ENCODE results near the gene C17orf107. TPM values are rescaled to one million over a fixed set of nuclear protein-coding genes. Genes with fewer than 3 reads are reported as not detected.

The C17orf107 gene
- total and polyA plus RNA-seq, 7 donors: 0.01 to 0.30 (median 0.10) TPM; not detected in 2

DNA sequence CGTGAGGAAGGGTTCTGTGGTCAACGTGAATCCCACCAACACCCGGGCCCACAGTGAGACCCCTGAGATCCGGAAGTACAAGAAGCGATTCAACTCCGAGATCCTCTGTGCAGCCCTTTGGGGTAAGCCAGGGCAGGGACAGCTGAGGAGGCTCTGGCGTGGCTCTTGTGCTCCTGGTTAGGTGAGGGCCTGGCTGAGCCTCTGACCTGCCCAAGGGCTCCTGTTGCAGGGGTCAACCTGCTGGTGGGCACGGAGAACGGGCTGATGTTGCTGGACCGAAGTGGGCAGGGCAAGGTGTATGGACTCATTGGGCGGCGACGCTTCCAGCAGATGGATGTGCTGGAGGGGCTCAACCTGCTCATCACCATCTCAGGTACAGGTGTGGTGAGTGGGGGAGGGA is 4.2 kb upstream of the C17orf107 start:
- peak in 1 of 2 donors; percentile 36 for DNase-seq

DNA sequence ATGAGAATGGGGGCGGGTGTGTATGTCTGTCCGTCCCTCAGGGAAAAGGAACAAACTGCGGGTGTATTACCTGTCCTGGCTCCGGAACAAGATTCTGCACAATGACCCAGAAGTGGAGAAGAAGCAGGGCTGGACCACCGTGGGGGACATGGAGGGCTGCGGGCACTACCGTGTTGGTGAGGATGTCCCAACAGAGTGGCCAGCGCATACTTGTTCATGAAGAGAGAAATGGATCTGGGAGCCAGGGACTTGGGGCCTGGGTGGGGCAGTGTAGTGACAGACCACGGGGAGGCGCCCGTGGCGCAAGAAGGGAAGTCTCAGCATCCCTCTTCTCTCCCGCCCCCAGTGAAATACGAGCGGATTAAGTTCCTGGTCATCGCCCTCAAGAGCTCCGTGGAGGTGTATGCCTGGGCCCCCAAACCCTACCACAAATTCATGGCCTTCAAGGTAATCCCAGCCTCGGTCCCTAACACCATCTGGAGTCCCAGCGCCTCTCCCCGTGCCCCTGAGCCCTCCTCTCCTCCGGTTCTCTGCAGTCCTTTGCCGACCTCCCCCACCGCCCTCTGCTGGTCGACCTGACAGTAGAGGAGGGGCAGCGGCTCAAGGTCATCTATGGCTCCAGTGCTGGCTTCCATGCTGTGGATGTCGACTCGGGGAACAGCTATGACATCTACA is 3.5 kb upstream of the C17orf107 start:
- 72 to 75% (median 75%) methylated on average over 26 to 27 of the region's 27 CpGs for WGBS, 3 donors
- no peaks in the 10 kb centered on the region for H3K4me1 ChIP-seq
- H3K27me3 ChIP-seq (ENCODE audit: insufficient read depth in 3 of 3, low read length in 2 of 3): peaks cover 0 to 16% (median 0%) of the 10 kb centered on the region in 3 donors
- peaks cover 0 to 66% of the 10 kb centered on the region in 2 donors for H3K36me3 ChIP-seq (ENCODE audit: insufficient read depth in 1 of 2, low read depth in 1 of 2)
- TF ChIP-seq, protein P1, sequence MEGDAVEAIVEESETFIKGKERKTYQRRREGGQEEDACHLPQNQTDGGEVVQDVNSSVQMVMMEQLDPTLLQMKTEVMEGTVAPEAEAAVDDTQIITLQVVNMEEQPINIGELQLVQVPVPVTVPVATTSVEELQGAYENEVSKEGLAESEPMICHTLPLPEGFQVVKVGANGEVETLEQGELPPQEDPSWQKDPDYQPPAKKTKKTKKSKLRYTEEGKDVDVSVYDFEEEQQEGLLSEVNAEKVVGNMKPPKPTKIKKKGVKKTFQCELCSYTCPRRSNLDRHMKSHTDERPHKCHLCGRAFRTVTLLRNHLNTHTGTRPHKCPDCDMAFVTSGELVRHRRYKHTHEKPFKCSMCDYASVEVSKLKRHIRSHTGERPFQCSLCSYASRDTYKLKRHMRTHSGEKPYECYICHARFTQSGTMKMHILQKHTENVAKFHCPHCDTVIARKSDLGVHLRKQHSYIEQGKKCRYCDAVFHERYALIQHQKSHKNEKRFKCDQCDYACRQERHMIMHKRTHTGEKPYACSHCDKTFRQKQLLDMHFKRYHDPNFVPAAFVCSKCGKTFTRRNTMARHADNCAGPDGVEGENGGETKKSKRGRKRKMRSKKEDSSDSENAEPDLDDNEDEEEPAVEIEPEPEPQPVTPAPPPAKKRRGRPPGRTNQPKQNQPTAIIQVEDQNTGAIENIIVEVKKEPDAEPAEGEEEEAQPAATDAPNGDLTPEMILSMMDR (IDR thresholded peaks at IDR 0.05): no peak
- ATAC-seq (no peak), DNase-seq (peak in 1 of 2 donors; percentile 48)
- no peaks in the 10 kb centered on the region for H3K9me3 ChIP-seq
- intact Hi-C loops (cut with DNase I): no loop called here
- no peak overlapping the region for H3K27ac ChIP-seq
- no peak overlapping the region for H3K4me3 ChIP-seq

More for the DNA sequence above, 4.2 kb upstream of the C17orf107 start:
- ATAC-seq: no peak
- intact Hi-C loops (cut with DNase I): no loop called here
- Histone ChIP-seq H3K27me3 (ENCODE audit: insufficient read depth in 3 of 3, low read length in 2 of 3) (peaks cover 0 to 13% (median 0%) of the 10 kb centered on the region in 3 donors), H3K4me1 (no peaks in the 10 kb centered on the region), H3K4me3 (no peak overlapping the region), H3K27ac (no peak overlapping the region), H3K9me3 (no peaks in the 10 kb centered on the region), H3K36me3 (ENCODE audit: insufficient read depth in 1 of 2, low read depth in 1 of 2) (peaks cover 0 to 72% of the 10 kb centered on the region in 2 donors)
- WGBS, 3 donors: 91 to 96% (median 95%) methylated on average over 12 to 13 of the region's 13 CpGs
- TF ChIP-seq, protein P1 (IDR thresholded peaks at IDR 0.05): no peak

DNA sequence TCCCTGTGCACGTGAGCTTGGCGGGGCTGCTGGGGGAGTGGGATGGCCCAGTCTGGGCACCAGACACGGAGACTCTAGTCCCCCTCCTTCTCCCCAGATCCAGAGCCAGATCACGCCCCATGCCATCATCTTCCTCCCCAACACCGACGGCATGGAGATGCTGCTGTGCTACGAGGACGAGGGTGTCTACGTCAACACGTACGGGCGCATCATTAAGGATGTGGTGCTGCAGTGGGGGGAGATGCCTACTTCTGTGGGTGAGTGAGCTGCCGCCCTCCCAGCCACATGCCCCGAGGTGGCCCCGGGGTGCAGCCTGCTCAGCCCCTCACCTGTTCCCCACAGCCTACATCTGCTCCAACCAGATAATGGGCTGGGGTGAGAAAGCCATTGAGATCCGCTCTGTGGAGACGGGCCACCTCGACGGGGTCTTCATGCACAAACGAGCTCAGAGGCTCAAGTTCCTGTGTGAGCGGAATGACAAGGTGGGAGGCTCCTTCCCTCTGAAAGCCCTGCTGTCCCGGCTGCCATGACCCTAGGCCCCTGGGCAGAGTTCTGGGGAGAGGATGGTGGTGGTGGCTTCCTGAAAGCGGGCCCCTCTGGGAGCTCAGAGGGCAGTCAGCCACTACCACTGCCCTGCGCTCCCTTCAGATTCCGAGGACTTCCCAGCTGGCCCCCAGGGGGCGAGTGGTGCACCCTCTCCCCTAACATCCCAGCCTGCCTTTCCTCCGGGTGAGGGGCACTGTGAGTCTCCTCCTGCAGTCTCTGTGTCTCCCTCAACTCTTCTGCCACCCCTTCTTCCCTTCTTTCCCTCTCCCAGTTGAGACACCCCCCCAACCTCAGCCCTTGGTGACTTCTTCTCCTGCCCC is 2.8 kb upstream of the C17orf107 start:
- H3K4me3 ChIP-seq: no peak overlapping the region
- no peaks in the 10 kb centered on the region for H3K4me1 ChIP-seq
- peaks cover 0 to 16% (median 0%) of the 10 kb centered on the region in 3 donors for H3K27me3 ChIP-seq (ENCODE audit: insufficient read depth in 3 of 3, low read length in 2 of 3)
- H3K36me3 ChIP-seq (ENCODE audit: insufficient read depth in 1 of 2, low read depth in 1 of 2): peaks cover 0 to 58% of the 10 kb centered on the region in 2 donors
- WGBS, 3 donors: 89 to 91% (median 89%) methylated on average over 25 to 27 of the region's 27 CpGs
- DNase-seq (peak in 1 of 2 donors; percentile 45), ATAC-seq (no peak)
- no peak overlapping the region for H3K27ac ChIP-seq
- intact Hi-C loops (cut with DNase I): no loop called here
- H3K9me3 ChIP-seq: no peaks in the 10 kb centered on the region
- TF ChIP-seq, protein P1 (IDR thresholded peaks at IDR 0.05): no peak

DNA sequence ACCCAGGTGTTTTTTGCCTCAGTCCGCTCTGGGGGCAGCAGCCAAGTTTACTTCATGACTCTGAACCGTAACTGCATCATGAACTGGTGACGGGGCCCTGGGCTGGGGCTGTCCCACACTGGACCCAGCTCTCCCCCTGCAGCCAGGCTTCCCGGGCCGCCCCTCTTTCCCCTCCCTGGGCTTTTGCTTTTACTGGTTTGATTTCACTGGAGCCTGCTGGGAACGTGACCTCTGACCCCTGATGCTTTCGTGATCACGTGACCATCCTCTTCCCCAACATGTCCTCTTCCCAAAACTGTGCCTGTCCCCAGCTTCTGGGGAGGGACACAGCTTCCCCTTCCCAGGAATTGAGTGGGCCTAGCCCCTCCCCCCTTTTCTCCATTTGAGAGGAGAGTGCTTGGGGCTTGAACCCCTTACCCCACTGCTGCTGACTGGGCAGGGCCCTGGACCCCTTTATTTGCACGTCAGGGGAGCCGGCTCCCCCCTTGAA is 2.1 kb upstream of the C17orf107 start:
- Histone ChIP-seq H3K9me3 (no peaks in the 10 kb centered on the region), H3K4me1 (no peaks in the 10 kb centered on the region), H3K27me3 (ENCODE audit: insufficient read depth in 3 of 3, low read length in 2 of 3) (peaks cover 0 to 16% (median 0%) of the 10 kb centered on the region in 3 donors), H3K36me3 (ENCODE audit: insufficient read depth in 1 of 2, low read depth in 1 of 2) (peaks cover 0 to 51% of the 10 kb centered on the region in 2 donors), H3K4me3 (no peak overlapping the region), H3K27ac (no peak overlapping the region)
- ATAC-seq (no peak), DNase-seq (peak in 1 of 2 donors; percentile 35)
- intact Hi-C loops (cut with DNase I): no loop called here
- 79 to 86% (median 79%) methylated on average over 10 of the region's 10 CpGs for WGBS, 3 donors
- TF ChIP-seq, protein P1 (IDR thresholded peaks at IDR 0.05): no peak
